Vagina (tissue), 2 donors: ENCODE data around the gene NIPBL. TPM values are rescaled to one million over a fixed set of nuclear protein-coding genes. Genes with fewer than 3 reads are reported as not detected.
A peak's percentile ranks its signal among the peaks of the same experiment; 100 is the strongest.

Experiments
- DNase-seq, 2 donors: peaks; one replicate each; pipeline ENCODE4 v3.0.0-alpha.2; 2017; ENCODE audit errors: extremely low spot score in 2 of 2
- H3K27ac ChIP-seq: fragments of 200-600 bp; sonication (generic); one replicate; pipeline ENCODE4 v1.5.1; 2019
- H3K27me3 ChIP-seq: fragments of 200-600 bp; sonication (generic); one replicate; pipeline ENCODE4 v1.5.1; 2019
- H3K36me3 ChIP-seq, 2 donors: fragments of 200-600 bp; sonication (generic); one replicate each; pipeline ENCODE4 v1.5.1; 2017 to 2019
- H3K4me1 ChIP-seq: fragments of 200-600 bp; sonication (generic); one replicate; pipeline ENCODE4 v1.5.1; 2019
- H3K4me3 ChIP-seq, 2 donors: fragments of 200-600 bp; sonication (generic); 1 replicate in 1 of 2; 2 replicates in 1 of 2; pipeline ENCODE4 v1.5.1; 2016 to 2019
- H3K9me3 ChIP-seq: fragments of 200-600 bp; sonication (generic); one replicate; pipeline ENCODE4 v1.5.1; 2019
- POLR2A ChIP-seq, 2 donors: fragments of 450-650 bp; IDR thresholded peaks; one replicate each; pipeline ENCODE4 v1.6.1; 2017; ENCODE audit warnings: antibody characterized with exemption in 2 of 2, mild to moderate bottlenecking in 2 of 2, moderate library complexity in 2 of 2
- POLR2AphosphoS5 ChIP-seq, 2 donors: sonication (generic); formaldehyde crosslinking; IDR thresholded peaks; one replicate each; pipeline ENCODE4 v1.9.0; 2017; ENCODE audit warnings: antibody characterized with exemption in 2 of 2, mild to moderate bottlenecking in 2 of 2, low read depth in 1 of 2; ENCODE audit not compliant: insufficient read depth in 1 of 2
- intact Hi-C: fragments of 100-400 bp; cut with DNase I; formaldehyde crosslinking; loops from one replicate; pipeline ENCODE4 v1.15.1; 2023
- total RNA-seq: library from RNA; depleted of rRNA; stranded (reverse); fragments of >200 nt; gene quantifications from one replicate; pipeline ENCODE4 v1.2.3, GENCODE V29; 2016
- TF ChIP-seq, protein P1 (sequence below), 3 experiments: fragments of 450-650 bp in 2 of 3; fragments of 200-600 bp in 1 of 3; sonication (generic) in 1 of 3; IDR thresholded peaks; one replicate each; pipeline ENCODE4 v1.5.1; 2017 to 2019; ENCODE audit warnings: antibody characterized with exemption in 3 of 3, mild to moderate bottlenecking in 2 of 3, moderate library complexity in 2 of 3

Gene NIPBL
- total RNA-seq, 1 donor from 2014 or later: 67.8 TPM

DNA sequence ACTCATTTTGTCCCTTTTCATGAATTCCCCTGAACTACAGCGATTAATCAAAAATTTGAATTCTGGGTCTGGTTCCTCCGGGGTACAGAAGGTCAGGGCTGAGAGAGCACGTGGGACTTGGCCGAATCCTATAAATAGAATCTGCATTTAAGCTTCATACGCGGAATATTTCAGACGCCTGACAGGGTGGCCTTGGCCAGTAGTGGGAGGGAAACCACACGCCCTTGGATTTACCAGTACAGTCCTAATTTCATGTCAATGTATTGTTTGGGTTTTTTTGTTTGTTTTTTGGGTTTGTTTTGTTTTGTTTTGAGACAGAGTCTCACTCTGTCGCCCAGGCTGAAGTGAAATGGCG lies 21.5 kb upstream of the NIPBL start:
- Histone ChIP-seq H3K4me3 (no peak overlapping the region), H3K36me3 (no peaks in the 10 kb centered on the region), H3K27ac (no peak overlapping the region), H3K4me1 (no peaks in the 10 kb centered on the region), H3K27me3 (no peaks in the 10 kb centered on the region), H3K9me3 (no peaks in the 10 kb centered on the region)
- intact Hi-C loops: no loop called here
- no peak for DNase-seq
- TF ChIP-seq POLR2A (IDR thresholded peaks at IDR 0.05) (no peak), POLR2AphosphoS5 (IDR thresholded peaks at IDR 0.05; ENCODE audit: insufficient read depth in 1 of 2, low read depth in 1 of 2) (no peak)
- TF ChIP-seq, protein P1, sequence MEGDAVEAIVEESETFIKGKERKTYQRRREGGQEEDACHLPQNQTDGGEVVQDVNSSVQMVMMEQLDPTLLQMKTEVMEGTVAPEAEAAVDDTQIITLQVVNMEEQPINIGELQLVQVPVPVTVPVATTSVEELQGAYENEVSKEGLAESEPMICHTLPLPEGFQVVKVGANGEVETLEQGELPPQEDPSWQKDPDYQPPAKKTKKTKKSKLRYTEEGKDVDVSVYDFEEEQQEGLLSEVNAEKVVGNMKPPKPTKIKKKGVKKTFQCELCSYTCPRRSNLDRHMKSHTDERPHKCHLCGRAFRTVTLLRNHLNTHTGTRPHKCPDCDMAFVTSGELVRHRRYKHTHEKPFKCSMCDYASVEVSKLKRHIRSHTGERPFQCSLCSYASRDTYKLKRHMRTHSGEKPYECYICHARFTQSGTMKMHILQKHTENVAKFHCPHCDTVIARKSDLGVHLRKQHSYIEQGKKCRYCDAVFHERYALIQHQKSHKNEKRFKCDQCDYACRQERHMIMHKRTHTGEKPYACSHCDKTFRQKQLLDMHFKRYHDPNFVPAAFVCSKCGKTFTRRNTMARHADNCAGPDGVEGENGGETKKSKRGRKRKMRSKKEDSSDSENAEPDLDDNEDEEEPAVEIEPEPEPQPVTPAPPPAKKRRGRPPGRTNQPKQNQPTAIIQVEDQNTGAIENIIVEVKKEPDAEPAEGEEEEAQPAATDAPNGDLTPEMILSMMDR (IDR thresholded peaks at IDR 0.05): no peak

DNA sequence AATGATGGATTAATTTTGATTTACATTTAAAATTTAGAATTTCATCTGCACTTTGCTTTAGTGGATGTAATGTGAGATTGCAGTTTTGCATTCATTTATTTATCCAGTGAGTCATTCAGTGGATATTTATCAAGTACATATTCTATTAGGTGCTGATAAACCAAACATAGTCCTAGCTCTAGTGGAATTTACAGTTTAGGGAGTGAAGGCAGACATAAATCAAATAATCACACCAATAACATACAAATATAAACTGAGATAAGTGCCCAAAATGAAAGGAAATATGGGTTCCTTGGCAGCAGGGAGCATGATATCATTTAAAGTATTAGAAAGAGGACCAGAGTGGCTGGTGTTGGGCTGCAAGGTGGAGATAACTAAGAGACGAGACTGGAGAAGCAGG lies 14.7 kb upstream of the NIPBL start:
- H3K4me3 ChIP-seq: no peak overlapping the region
- H3K4me1 ChIP-seq: no peaks in the 10 kb centered on the region
- intact Hi-C loops: no loop called here
- H3K9me3 ChIP-seq: no peaks in the 10 kb centered on the region
- TF ChIP-seq POLR2AphosphoS5 (IDR thresholded peaks at IDR 0.05; ENCODE audit: insufficient read depth in 1 of 2, low read depth in 1 of 2): no peak
- TF ChIP-seq, protein P1 (IDR thresholded peaks at IDR 0.05): no peak
- TF ChIP-seq POLR2A (IDR thresholded peaks at IDR 0.05): no peak
- H3K27ac ChIP-seq: no peak overlapping the region
- no peak for DNase-seq
- no peaks in the 10 kb centered on the region for H3K27me3 ChIP-seq
- H3K36me3 ChIP-seq: no peaks in the 10 kb centered on the region

DNA sequence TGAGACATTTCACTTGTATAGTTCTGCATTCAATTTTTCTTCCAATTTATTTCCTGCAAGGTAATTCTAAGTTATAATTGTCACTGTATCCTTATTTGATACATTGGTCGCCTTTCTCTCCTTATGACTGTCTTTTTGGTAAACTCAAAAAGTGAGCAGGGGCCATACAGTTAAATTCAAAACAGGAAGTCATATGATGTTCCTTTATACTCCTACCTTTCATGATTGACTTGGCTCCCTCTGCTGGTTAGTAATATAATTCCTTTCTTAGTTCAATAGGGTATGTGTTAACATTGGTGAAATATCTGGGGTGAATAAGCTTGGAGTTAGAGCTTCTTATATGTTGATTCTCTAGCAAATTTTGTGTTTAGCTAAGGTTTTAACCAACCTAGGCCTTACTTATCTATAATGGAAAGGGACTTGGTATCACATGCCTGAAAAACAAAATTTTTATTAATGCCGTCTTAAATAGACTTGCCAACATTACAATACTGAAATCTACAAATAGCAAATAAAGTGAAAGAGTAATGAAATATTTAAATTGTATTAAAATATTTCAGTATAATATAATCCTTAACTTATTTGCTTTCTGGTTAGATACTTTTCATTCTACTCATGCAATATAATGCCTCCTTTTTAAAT lies 6.0 kb upstream of the NIPBL start:
- Histone ChIP-seq H3K4me1 (peaks cover 33% of the 10 kb centered on the region), H3K27ac (no peak overlapping the region), H3K27me3 (no peaks in the 10 kb centered on the region), H3K36me3 (no peaks in the 10 kb centered on the region), H3K4me3 (no peak overlapping the region), H3K9me3 (no peaks in the 10 kb centered on the region)
- DNase-seq: no peak
- intact Hi-C loops: no loop called here
- TF ChIP-seq POLR2A (IDR thresholded peaks at IDR 0.05): no peak
- peak in 1 of 2 donors; percentile 63 for TF ChIP-seq POLR2AphosphoS5 (IDR thresholded peaks at IDR 0.05; ENCODE audit: insufficient read depth in 1 of 2, low read depth in 1 of 2)
- TF ChIP-seq, protein P1 (IDR thresholded peaks at IDR 0.05): peak; percentile 41 to 50 (median 49)

GRCh38 chr5:36874465-36874864 lies 2.1 kb upstream of the NIPBL start:
- Histone ChIP-seq H3K9me3 (no peaks in the 10 kb centered on the region), H3K27ac (peak overlapping the region; percentile 99), H3K4me1 (peaks cover 49% of the 10 kb centered on the region), H3K4me3 (peak overlapping the region; percentile 83 to 98), H3K36me3 (no peaks in the 10 kb centered on the region), H3K27me3 (no peaks in the 10 kb centered on the region)
- no peak for TF ChIP-seq POLR2A (IDR thresholded peaks at IDR 0.05)
- no peak for TF ChIP-seq POLR2AphosphoS5 (IDR thresholded peaks at IDR 0.05; ENCODE audit: insufficient read depth in 1 of 2, low read depth in 1 of 2)
- DNase-seq: no peak
- intact Hi-C loops: no loop called here

DNA sequence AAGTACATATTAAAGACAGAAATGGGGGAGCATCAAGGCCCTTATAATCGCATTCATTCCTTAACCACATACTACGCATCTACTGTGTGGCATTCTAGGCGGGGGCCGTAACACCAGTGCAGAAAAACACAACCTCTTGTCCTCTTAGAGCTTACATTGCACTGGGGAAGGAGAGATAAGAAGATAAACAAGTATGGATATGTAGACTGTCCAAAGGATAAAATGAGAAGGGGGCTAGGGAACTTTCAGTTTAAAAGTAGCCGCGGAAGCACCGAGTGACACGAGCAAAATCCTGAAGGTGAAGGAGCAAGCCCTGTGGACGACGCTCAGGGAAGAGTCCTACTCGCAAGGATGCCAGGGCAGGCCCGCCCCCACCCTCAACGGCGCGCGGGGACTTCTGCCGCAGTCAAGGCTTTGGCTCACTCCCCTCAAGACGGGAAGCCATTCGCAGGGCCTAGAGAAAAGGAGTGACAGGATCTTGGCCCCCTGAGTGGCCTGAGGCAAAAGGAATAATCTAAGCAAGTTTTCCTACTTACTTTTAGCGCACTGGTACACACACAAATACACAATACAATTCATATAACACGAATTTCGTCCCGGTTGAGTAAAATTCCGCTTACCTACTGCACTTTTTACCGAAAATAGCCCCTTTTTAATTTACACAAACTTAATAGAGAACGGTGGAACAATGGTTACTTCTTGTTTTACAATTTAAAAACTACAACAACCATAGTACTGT lies 1.3 kb upstream of the NIPBL start:
- Histone ChIP-seq H3K36me3 (no peaks in the 10 kb centered on the region), H3K4me1 (peaks cover 54% of the 10 kb centered on the region), H3K4me3 (peak overlapping the region; percentile 83 to 98), H3K27me3 (no peaks in the 10 kb centered on the region), H3K27ac (peak overlapping the region; percentile 99), H3K9me3 (no peaks in the 10 kb centered on the region)
- intact Hi-C loops: no loop called here
- DNase-seq: no peak
- TF ChIP-seq, protein P1 (IDR thresholded peaks at IDR 0.05): no peak
- TF ChIP-seq POLR2AphosphoS5 (IDR thresholded peaks at IDR 0.05; ENCODE audit: insufficient read depth in 1 of 2, low read depth in 1 of 2): peak in 1 of 2 donors; percentile 4
- TF ChIP-seq POLR2A (IDR thresholded peaks at IDR 0.05): peak in 1 of 2 donors; percentile 11
